Measurements from ENCODE around the gene CHMP1A. TPM values are rescaled to one million over a fixed set of nuclear protein-coding genes. Genes with fewer than 3 reads are reported as not detected.

Gene CHMP1A
- total RNA-seq, 1 donor from 2014 or later = 106 TPM

- Mint-ChIP-seq H3K36me3 (no peaks in the 10 kb centered on the region), H3K27ac (no peak overlapping the region), H3K27me3 (ENCODE audit: low read depth) (peaks cover 36% of the 10 kb centered on the region), H3K9me3 (no peaks in the 10 kb centered on the region), H3K4me3 (no peak overlapping the region), H3K4me1 (peaks cover 2% of the 10 kb centered on the region)
- no peak for TF ChIP-seq CTCF (IDR thresholded peaks at IDR 0.05; ENCODE audit: unreplicated experiment)
- DNase-seq (ENCODE audit: low spot score in 2 of 2, unreplicated experiment in 2 of 2) = no peak
These were observed 37.7 kb downstream of the CHMP1A start for GRCh38 chr16:89619840-89620239.

- TF ChIP-seq CTCF (IDR thresholded peaks at IDR 0.05; ENCODE audit: unreplicated experiment) = no peak
- Mint-ChIP-seq H3K4me1 (peaks cover 2% of the 10 kb centered on the region), H3K9me3 (no peaks in the 10 kb centered on the region), H3K27ac (no peak overlapping the region), H3K27me3 (ENCODE audit: low read depth) (peaks cover 27% of the 10 kb centered on the region), H3K36me3 (no peaks in the 10 kb centered on the region), H3K4me3 (no peak overlapping the region)
- no peak for DNase-seq (ENCODE audit: low spot score in 2 of 2, unreplicated experiment in 2 of 2)
These were observed 39.2 kb downstream of the CHMP1A start for GRCh38 chr16:89618109-89618998.

- DNase-seq (ENCODE audit: low spot score in 2 of 2, unreplicated experiment in 2 of 2) = no peak
- Mint-ChIP-seq H3K9me3 (no peaks in the 10 kb centered on the region), H3K36me3 (no peaks in the 10 kb centered on the region), H3K27me3 (ENCODE audit: low read depth) (peaks cover 17% of the 10 kb centered on the region), H3K27ac (no peak overlapping the region), H3K4me3 (no peak overlapping the region), H3K4me1 (peaks cover 8% of the 10 kb centered on the region)
- TF ChIP-seq CTCF (IDR thresholded peaks at IDR 0.05; ENCODE audit: unreplicated experiment) = no peak
These were observed 40.5 kb downstream of the CHMP1A start for GRCh38 chr16:89617036-89617435.

- H3K27ac Mint-ChIP-seq = no peak overlapping the region
- TF ChIP-seq CTCF (IDR thresholded peaks at IDR 0.05; ENCODE audit: unreplicated experiment) = no peak
- H3K9me3 Mint-ChIP-seq = no peaks in the 10 kb centered on the region
- H3K4me3 Mint-ChIP-seq = no peak overlapping the region
- H3K27me3 Mint-ChIP-seq (ENCODE audit: low read depth) = peaks cover 13% of the 10 kb centered on the region
- peaks cover 8% of the 10 kb centered on the region for H3K4me1 Mint-ChIP-seq
- no peak for DNase-seq (ENCODE audit: low spot score in 2 of 2, unreplicated experiment in 2 of 2)
- H3K36me3 Mint-ChIP-seq = no peaks in the 10 kb centered on the region
These were observed 40.9 kb downstream of the CHMP1A start for GRCh38 chr16:89616623-89617022.

- Mint-ChIP-seq H3K36me3 (no peaks in the 10 kb centered on the region), H3K4me1 (peaks cover 9% of the 10 kb centered on the region), H3K4me3 (no peak overlapping the region), H3K27me3 (ENCODE audit: low read depth) (peaks cover 8% of the 10 kb centered on the region), H3K27ac (no peak overlapping the region), H3K9me3 (no peaks in the 10 kb centered on the region)
- peak; percentile 72 for TF ChIP-seq CTCF (IDR thresholded peaks at IDR 0.05; ENCODE audit: unreplicated experiment)
- DNase-seq (ENCODE audit: low spot score in 2 of 2, unreplicated experiment in 2 of 2) = peak in 1 of 2 experiments; percentile 60
These were observed 41.9 kb downstream of the CHMP1A start for GRCh38 chr16:89615596-89616090.

All from mesothelial cell of epicardium (in vitro differentiated cells).